CD14-positive monocyte (primary cell): Measurements from ENCODE around the gene C15orf61. TPM values are rescaled to one million over a fixed set of nuclear protein-coding genes. Genes with fewer than 3 reads are reported as not detected.

Experiments
- DNase-seq, 3 donors: peaks; one replicate each; pipeline ENCODE4 v3.0.0-alpha.2; 2011 to 2022
- H2AFZ ChIP-seq: 2 replicates; pipeline ENCODE4 v1.6.0; 2012; ENCODE audit warnings: mild to moderate bottlenecking, low read depth, low read length, inconsistent platforms; ENCODE audit not compliant: insufficient read depth, poor library complexity, severe bottlenecking
- H3K27ac ChIP-seq, 2 donors: 1 replicate in 1 of 2; 2 replicates in 1 of 2; pipeline ENCODE4 v1.5.1; 2012 to 2013; ENCODE audit warnings: low read length in 2 of 2, control low read depth in 1 of 2, inconsistent platforms in 1 of 2, low read depth in 1 of 2, mild to moderate bottlenecking in 1 of 2
- H3K27me3 ChIP-seq, 2 donors: one replicate each; pipeline versions ENCODE4 v1.6.0 to v1.6.1; 2011 to 2013; ENCODE audit warnings: low read length in 2 of 2; ENCODE audit not compliant: control insufficient read depth in 2 of 2, insufficient read depth in 2 of 2
- H3K36me3 ChIP-seq, 2 donors: replicated peaks in 1 of 2; 1 replicate in 1 of 2; 2 replicates in 1 of 2; pipeline versions ENCODE4 v1.5.1 to v1.6.1; 2012 to 2013; ENCODE audit warnings: low read length in 2 of 2, control low read depth in 1 of 2, inconsistent platforms in 1 of 2, mild to moderate bottlenecking in 1 of 2; ENCODE audit not compliant: insufficient read depth in 2 of 2, control insufficient read depth in 1 of 2
- H3K4me1 ChIP-seq, 2 donors: 1 replicate in 1 of 2; 2 replicates in 1 of 2; pipeline versions ENCODE4 v1.5.1 to v1.6.1; 2012 to 2013; ENCODE audit warnings: low read length in 2 of 2, control low read depth in 1 of 2, inconsistent platforms in 1 of 2, mild to moderate bottlenecking in 1 of 2, moderate library complexity in 1 of 2; ENCODE audit not compliant: insufficient read depth in 2 of 2, control insufficient read depth in 1 of 2
- H3K4me2 ChIP-seq: replicated peaks from 2 replicates; pipeline ENCODE3; 2012; ENCODE audit warnings: low read length, moderate library complexity, mild to moderate bottlenecking; ENCODE audit not compliant: poor library complexity, severe bottlenecking; ENCODE audit errors: extremely low read depth
- H3K4me3 ChIP-seq, 3 experiments: fragments of 200-600 bp in 1 of 3; sonication (generic) in 1 of 3; replicated peaks in 1 of 3; 1 replicate in 2 of 3; 2 replicates in 1 of 3; pipeline ENCODE4 v1.5.1; 2011 to 2013; ENCODE audit warnings: low read length in 3 of 3, mild to moderate bottlenecking in 3 of 3, control low read depth in 2 of 3, low read depth in 2 of 3, inconsistent platforms in 1 of 3, moderate library complexity in 1 of 3
- H3K79me2 ChIP-seq: 2 replicates; pipeline ENCODE4 v1.6.0; 2012; ENCODE audit warnings: mild to moderate bottlenecking, control low read depth, inconsistent platforms, low read length, moderate library complexity; ENCODE audit not compliant: insufficient read depth
- H3K9ac ChIP-seq: 2 replicates; pipeline ENCODE4 v1.6.0; 2017; ENCODE audit warnings: low read length, mild to moderate bottlenecking; ENCODE audit not compliant: insufficient read depth, poor library complexity, severe bottlenecking
- H3K9me3 ChIP-seq, 2 donors: replicated peaks in 1 of 2; 1 replicate in 1 of 2; 2 replicates in 1 of 2; pipeline versions ENCODE4 v1.5.1 to v1.6.1; 2012 to 2013; ENCODE audit warnings: low read length in 2 of 2, control low read depth in 1 of 2; ENCODE audit not compliant: control insufficient read depth in 1 of 2, insufficient read depth in 1 of 2
- H4K20me1 ChIP-seq: 2 replicates; pipeline ENCODE4 v1.6.0; 2012; ENCODE audit warnings: mild to moderate bottlenecking, low read length, control low read depth, moderate library complexity; ENCODE audit not compliant: insufficient read depth
- H3K27ac Mint-ChIP-seq, 7 donors: one replicate each; pipeline ENCODE4 v1.8.0; 2020; ENCODE audit warnings: mild to moderate bottlenecking in 7 of 7, mixed read lengths in 7 of 7, moderate library complexity in 6 of 7, inconsistent platforms in 2 of 7
- H3K27me3 Mint-ChIP-seq, 3 donors: one replicate each; pipeline ENCODE4 v1.8.0; 2021 to 2022; ENCODE audit warnings: low read depth in 3 of 3, mild to moderate bottlenecking in 3 of 3, mixed read lengths in 3 of 3, moderate library complexity in 3 of 3, inconsistent platforms in 1 of 3
- H3K36me3 Mint-ChIP-seq, 2 donors: one replicate each; pipeline ENCODE4 v1.8.0; 2020; ENCODE audit warnings: mixed read lengths in 2 of 2, inconsistent platforms in 1 of 2, mild to moderate bottlenecking in 1 of 2
- H3K4me1 Mint-ChIP-seq: one replicate; pipeline ENCODE4 v1.8.0; 2020; ENCODE audit warnings: mild to moderate bottlenecking, mixed read lengths
- H3K4me3 Mint-ChIP-seq, 2 donors: one replicate each; pipeline ENCODE4 v1.8.0; 2020; ENCODE audit warnings: mild to moderate bottlenecking in 2 of 2, mixed read lengths in 2 of 2, moderate library complexity in 1 of 2
- H3K9me3 Mint-ChIP-seq, 7 donors: one replicate each; pipeline ENCODE4 v1.8.0; 2020 to 2022; ENCODE audit warnings: mixed read lengths in 7 of 7, mild to moderate bottlenecking in 6 of 7, moderate library complexity in 6 of 7, inconsistent platforms in 2 of 7
- CTCF ChIP-seq: fragments of 200-600 bp; IDR thresholded peaks from one replicate; pipeline ENCODE4 v1.8.0; 2022; ENCODE audit warnings: antibody characterized with exemption, mild to moderate bottlenecking
- WGBS: methylation state at CpG from one replicate; pipeline ENCODE4 v1.1.5; 2013; ENCODE audit warnings: missing lambda C conversion rate; ENCODE audit not compliant: insufficient coverage; 5-methylcytosine and 5-hydroxymethylcytosine counted together
- intact Hi-C, 2 donors: fragments of 100-400 bp; cut with micrococcal nuclease; formaldehyde crosslinking; loops; one replicate each; pipeline versions ENCODE4 v1.15.0 to v1.15.1; 2023
- polyA plus RNA-seq, 3 donors: library from polyadenylated mRNA; depleted of rRNA in 1 of 3; unstranded in 2 of 3; stranded (reverse) in 1 of 3; fragments of 300-500 nt in 2 of 3; fragments of >200 nt in 1 of 3; fragmentation: Illumina TruSeq in 2 of 3; gene quantifications; 1 replicate in 2 of 3; 2 replicates in 1 of 3; pipeline ENCODE4 v1.2.3, GENCODE V29; 2012 to 2021

Gene C15orf61
- polyA plus RNA-seq, 3 donors, result 3.2 to 3.9 (median 3.6) TPM

- peaks cover 0 to 4% of the 10 kb centered on the region in 2 donors for H3K36me3 ChIP-seq
- H3K4me2 ChIP-seq, result peak overlapping the region; percentile 1
- peaks cover 35 to 40% of the 10 kb centered on the region in 2 donors for H3K4me1 ChIP-seq
- no peaks in the 10 kb centered on the region for H3K79me2 ChIP-seq
- WGBS, result no CpG with 5 or more reads among the region's 11 CpGs
- H2AFZ ChIP-seq, result no peak overlapping the region
- TF ChIP-seq CTCF, result no peak
- H3K4me3 Mint-ChIP-seq, result peak overlapping the region in 1 of 2 donors; percentile 51
- H3K27me3 Mint-ChIP-seq, result no peaks in the 10 kb centered on the region
- no peaks in the 10 kb centered on the region for H3K9me3 Mint-ChIP-seq
- no peaks in the 10 kb centered on the region for H4K20me1 ChIP-seq
- intact Hi-C loops, result no loop called here
- H3K27ac ChIP-seq, result peak overlapping the region; percentile 33 to 59
- H3K9me3 ChIP-seq, result no peaks in the 10 kb centered on the region
- H3K4me3 ChIP-seq, result no peak overlapping the region
- H3K4me1 Mint-ChIP-seq, result peaks cover 46% of the 10 kb centered on the region
- H3K27me3 ChIP-seq, result no peaks in the 10 kb centered on the region
- H3K36me3 Mint-ChIP-seq, result peaks cover 0 to 7% of the 10 kb centered on the region in 2 donors
- peak; percentile 7 to 27 (median 12) for DNase-seq
- H3K27ac Mint-ChIP-seq, result peak overlapping the region in 6 of 7 donors; percentile 54 to 80 (median 72)
- no peak overlapping the region for H3K9ac ChIP-seq
Observed at GRCh38 chr15:67506775-67507747, 13.9 kb upstream of the C15orf61 start.

GRCh38 chr15:67508407-67508806 lies 12.5 kb upstream of the C15orf61 start:
- Histone ChIP-seq H2AFZ (no peak overlapping the region), H3K4me3 (no peak overlapping the region), H3K4me2 (no peak overlapping the region), H3K4me1 (peaks cover 35 to 40% of the 10 kb centered on the region in 2 donors), H3K79me2 (no peaks in the 10 kb centered on the region), H3K27me3 (no peaks in the 10 kb centered on the region), H3K9ac (no peak overlapping the region), H3K36me3 (peaks cover 3 to 14% of the 10 kb centered on the region in 2 donors), H4K20me1 (no peaks in the 10 kb centered on the region), H3K27ac (no peak overlapping the region), H3K9me3 (no peaks in the 10 kb centered on the region)
- no peaks in the 10 kb centered on the region for H3K27me3 Mint-ChIP-seq
- no peak for TF ChIP-seq CTCF
- intact Hi-C loops, result no loop called here
- no peak overlapping the region for H3K27ac Mint-ChIP-seq
- 100% methylated on average over 1 of the region's 3 CpGs for WGBS
- no peak for DNase-seq
- no peak overlapping the region for H3K4me3 Mint-ChIP-seq
- peaks cover 43% of the 10 kb centered on the region for H3K4me1 Mint-ChIP-seq
- no peaks in the 10 kb centered on the region for H3K9me3 Mint-ChIP-seq
- H3K36me3 Mint-ChIP-seq, result peaks cover 9 to 18% of the 10 kb centered on the region in 2 donors
